A549 treated with GW870086 at 1 μM for 4 hours (cell line): ENCODE results near the gene ABHD13. TPM values are rescaled to one million over a fixed set of nuclear protein-coding genes. Genes with fewer than 3 reads are reported as not detected.

Experiments
- total RNA-seq: library from RNA; stranded (reverse); fragments of 200-300 nt; extraction: Qiagen RNA extraction; gene quantifications from 5 replicates; pipeline ENCODE4 v1.2.3, GENCODE V29; 2022; ENCODE audit warnings: low read depth

Gene ABHD13
- 3.4 to 6.0 TPM (median 5.0 TPM) in 5 replicates for total RNA-seq

DNA sequence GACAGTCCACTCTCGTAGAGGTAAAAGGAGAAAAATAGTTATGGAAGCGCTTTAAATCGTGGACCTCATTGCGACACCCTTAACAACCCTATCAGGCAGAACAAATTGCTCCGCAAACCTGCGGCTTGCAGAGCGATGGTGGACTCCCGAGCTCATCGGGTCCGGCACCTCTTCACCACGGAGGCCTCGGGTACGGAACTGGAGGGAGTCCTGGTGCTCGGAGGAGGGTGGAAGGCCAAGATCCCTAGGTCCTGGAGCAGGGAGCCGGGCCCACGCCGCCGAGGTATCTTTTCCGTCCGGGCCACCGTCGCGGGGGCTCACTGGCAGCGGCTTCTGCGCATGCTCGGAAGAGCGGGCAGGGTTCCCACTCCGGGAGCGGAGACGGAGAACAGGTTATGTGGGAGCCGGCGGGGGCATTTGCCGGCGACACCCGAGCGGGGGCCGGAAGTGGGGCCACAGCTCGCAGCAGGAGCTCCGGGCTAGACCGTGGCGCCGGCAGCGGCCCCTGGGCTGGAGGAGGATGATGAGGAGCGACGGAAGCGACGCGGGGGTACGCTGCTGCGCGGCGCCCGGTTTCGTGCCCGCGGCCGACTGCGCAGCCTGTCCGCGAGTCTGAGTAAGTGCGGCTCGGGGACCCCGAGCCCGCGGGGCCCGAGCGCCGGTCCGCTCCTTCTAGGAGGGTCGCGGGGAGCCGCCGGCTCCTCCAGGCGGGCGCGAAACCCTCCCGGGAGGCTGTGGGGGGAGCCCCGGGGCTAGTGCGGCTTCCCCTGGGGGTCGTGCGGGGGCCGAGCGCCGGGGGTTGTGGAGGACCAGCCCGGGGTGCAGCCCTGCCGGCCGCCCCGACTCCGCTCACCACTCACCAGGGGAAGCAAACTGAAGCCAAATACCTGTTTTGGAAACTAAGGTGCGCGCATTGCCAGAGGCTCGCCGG is at the start of gene ABHD13:
Gene ABHD13, plus strand, starts transcription at position 349 of the 931 bp plus-strand sequence. CDS start 10,827 bp downstream, outside the sequence.

DNA sequence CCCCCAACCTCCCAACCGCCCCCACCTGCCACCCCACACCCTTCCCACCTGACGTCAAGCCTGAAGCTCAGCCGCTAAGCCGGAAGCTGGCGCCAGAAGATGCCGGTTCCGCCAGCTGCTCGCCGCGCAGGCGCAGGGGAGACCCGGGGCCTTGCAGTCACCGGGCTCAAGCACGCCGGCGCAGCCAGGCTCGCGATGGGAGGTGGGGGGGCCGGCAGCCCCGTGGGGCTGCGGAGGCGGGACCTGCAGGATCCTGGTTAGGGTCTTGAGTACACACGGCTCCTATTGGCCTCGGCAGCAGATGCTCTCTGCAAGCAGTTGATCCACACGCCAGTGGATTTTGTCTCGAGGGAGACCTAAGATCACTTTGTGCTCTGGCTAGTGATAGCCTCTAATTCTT is 2.8 kb upstream of the ABHD13 start, which contains the start of gene LIG4:
Gene LIG4, minus strand, starts transcription at position 101 of the 400 bp plus-strand sequence. CDS start 4,268 bp downstream, outside the sequence.

DNA sequence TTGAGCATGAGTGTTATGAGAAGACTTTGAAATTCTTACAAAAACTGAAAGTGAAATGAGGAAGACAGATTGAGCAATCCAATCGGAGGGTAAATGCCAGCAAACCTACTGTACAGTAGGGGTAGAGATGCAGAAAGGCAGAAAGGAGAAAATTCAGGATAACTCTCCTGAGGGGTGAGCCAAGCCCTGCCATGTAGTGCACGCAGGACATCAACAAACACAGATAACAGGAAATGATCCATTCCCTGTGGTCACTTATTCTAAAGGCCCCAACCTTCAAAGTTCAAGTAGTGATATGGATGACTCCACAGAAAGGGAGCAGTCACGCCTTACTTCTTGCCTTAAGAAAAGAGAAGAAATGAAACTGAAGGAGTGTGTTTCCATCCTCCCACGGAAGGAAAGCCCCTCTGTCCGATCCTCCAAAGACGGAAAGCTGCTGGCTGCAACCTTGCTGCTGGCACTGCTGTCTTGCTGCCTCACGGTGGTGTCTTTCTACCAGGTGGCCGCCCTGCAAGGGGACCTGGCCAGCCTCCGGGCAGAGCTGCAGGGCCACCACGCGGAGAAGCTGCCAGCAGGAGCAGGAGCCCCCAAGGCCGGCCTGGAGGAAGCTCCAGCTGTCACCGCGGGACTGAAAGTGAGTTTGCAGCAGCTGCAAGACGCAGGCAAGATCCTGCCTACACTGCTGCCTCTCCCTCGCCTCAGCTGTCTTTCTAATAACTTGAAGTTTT is 51.6 kb downstream of the ABHD13 start, which contains the start of gene TNFSF13B:
Gene TNFSF13B, plus strand, starts transcription at position 118 of the 728 bp plus-strand sequence. Its CDS starts 178 bp downstream, at position 296.

Other genes with a start within 250 kb of the ABHD13 start
- gene LIG4, start 2.9 kb upstream of the ABHD13 start, total RNA-seq: 3.1 to 4.9 TPM (median 4.4 TPM) in 5 replicates
- 0.15 TPM in 1 of 5 replicates, not detected in the others for gene TNFSF13B, start 51.3 kb downstream of the ABHD13 start, total RNA-seq